NCI-H2107 treated with DMSO at 0.1 percent for 48 hours (cell line): ENCODE measurements around the gene KLF6.

ENCODE experiments used
- DNase-seq: peaks from one replicate; lab custom pipeline; 2025; ENCODE audit not compliant: unreplicated experiment; lab: John Stamatoyannopoulos, UW

Gene KLF6

GRCh38 chr10:3757638-3758490 lies 27.1 kb downstream of the KLF6 start:
- DNase-seq: no peak

- DNase-seq: no peak
Observed at GRCh38 chr10:3757250-3757637, 27.8 kb downstream of the KLF6 start.

GRCh38 chr10:3756360-3756740 lies 28.7 kb downstream of the KLF6 start:
- no peak for DNase-seq

- no peak for DNase-seq
Observed at GRCh38 chr10:3755440-3756359, 29.3 kb downstream of the KLF6 start.

DNA sequence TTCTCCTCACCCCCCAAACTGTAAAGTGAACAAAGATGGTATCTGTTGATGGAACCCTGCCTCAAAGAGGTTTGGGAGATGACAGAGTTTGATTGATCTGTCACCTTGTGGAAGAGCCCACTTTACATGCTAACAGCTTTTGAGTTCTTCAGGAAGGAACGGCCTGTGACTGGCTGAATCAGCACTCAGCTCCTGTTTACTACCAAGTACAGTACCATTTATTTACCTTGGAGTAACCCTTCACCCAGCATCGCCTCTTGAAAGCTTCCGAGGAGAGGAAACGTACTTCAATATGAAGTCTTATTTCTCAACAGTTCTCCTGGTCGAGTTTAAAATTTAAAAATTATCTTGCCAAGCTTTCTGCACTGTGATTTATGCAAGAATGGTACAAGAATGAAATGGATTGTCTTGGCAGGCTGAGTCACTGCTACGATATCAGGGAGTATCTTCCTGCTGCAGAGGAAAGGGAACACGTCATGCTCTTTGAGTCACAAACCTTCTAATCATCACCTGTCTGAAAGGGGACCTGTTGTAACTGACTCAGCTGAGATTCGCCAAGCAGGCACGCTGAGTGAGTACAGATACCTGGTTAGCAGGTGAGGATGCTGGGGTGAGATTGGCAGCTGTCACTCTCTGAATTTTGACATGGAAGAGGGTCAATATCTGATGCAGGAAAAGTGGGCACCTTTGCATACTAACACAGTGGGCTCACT lies 30.1 kb downstream of the KLF6 start:
- DNase-seq: no peak

DNA sequence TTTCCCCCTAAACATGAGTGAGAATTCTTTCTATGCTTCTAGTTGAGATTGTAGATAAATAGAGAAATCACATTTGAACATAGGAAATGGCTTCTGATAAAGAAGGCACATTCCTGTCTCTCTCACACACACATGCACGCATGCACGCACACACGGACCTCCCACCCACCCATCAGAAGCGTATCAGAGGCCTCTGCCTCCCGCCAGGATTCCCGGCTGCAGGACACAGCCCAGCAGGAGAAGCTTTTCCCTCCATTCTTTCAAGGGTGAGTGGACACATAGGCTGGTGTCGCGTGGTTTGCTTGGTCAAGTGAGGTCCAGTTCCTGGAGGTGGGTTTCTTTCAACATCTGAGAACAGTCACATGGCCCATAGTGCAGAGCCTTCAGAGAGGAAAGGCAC lies 34.2 kb downstream of the KLF6 start:
- no peak for DNase-seq

DNA sequence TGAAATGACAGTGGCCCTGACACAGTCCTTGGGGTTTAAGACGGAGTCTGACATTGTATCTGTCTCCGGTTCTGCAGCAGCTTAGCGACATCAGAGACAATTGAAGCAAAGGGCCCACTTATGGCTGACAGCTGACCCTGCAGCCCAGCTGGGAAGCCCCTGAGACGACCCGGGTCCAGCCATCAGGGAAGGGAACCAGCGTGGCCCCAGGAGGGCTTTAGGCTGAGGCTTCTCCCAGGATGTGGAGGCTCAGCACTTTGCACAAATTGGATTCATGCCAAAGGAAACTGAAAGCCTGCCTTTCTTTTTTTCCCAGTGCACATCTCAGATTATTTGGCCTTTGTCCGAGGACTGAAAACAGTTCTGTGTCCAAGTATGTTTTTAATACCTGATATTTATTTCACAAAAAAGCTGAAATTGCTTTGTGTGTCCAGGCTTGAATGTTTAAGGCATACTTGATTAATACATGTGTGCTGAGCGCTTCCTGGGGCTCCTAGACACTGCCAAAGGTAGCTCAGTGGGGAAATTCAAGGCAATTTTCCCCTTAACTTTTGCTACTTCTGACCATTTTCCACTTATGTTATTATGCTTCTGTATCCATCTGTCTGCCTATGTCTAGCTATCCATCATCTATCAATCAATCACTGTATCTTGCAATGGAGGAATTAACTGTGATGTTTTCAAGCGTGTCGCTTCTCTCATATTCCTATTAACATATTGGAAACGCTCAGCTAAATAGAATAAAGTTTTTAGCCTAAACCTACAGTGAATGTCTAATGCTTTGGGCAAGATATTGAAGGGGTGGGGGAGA lies 34.8 kb downstream of the KLF6 start:
- no peak for DNase-seq

DNA sequence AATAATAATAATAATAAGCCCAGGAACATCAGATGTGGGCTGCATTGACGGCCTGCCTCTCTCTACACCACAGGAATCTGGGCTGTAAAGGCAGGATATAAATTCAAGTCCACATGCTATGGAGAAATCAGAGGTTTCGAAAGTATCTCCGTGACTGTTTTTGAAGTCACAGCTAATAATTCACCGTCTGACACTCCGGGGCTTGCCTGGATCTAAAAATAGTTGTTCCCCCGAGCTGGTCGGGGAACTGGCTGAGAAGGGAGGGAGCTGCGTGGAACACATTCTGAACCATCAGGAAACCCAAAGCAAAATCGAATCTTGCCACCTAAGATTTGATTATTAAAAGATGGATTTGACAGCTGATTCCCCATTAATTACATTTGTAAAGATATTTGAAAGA lies 35.4 kb downstream of the KLF6 start:
- no peak for DNase-seq

- no peak for DNase-seq
Observed at GRCh38 chr10:3749011-3749410, 36.0 kb downstream of the KLF6 start.

GRCh38 chr10:3748484-3748883 lies 36.5 kb downstream of the KLF6 start:
- DNase-seq: no peak

- no peak for DNase-seq
Observed at GRCh38 chr10:3747984-3748383, 37.0 kb downstream of the KLF6 start.

- no peak for DNase-seq
Observed at GRCh38 chr10:3747248-3747960, 37.6 kb downstream of the KLF6 start.

- DNase-seq: no peak
Observed at GRCh38 chr10:3746634-3747033, 38.4 kb downstream of the KLF6 start.

DNA sequence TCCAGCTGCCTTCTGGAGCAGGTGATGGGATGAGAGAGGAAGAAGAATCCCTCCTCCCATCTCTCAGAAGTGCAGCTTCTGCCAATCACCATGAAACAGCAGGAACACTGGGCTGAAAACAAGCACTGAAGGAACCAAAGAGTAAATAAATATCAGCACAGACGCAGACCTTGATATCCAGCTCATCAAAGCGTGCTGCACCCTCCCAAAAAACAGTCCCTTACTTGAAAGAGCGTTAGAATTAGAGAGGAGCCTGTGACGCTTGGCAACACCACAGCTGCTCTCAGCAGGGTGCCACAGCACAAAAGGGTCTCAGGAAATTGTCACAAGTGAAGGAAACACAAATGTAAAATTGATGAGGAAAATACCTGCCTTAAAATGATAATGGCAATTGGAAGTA lies 39.5 kb downstream of the KLF6 start:
- no peak for DNase-seq

DNA sequence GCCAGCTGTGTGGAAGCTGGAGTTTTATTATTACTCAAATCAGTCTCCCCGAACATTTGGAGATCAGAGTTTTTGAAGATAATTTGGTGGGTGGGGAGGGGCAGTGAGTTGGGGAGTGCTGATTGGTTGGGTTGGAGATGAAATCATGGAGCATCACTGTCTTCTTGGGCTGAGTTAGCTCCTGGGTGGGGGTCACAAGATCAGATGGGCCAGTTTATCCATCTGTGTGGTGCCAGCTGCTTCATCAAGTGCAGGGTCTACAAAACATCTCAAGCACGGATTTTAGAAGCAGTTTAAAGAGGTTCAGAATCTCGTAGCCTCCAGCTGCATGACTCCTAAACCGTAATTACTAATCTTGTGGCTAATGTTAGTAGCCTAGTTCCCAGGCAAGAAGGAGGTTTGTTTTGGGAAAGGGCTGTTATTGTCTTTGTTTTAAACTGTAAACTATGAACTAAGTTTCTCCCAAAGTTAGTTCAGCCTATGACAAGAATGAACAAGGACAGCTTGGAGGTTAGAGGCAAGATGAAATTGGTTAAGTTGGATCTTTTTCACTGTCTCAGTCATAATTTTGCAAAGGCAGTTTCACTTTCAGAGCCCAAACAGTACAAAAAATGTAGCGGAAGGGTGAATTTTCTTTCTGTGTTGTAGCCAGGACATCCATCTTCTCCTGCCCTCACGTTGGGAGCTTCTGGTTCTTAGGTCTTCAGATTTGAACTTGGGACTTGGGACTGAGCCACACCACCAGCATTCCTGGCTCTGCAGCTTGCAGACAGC lies 43.1 kb downstream of the KLF6 start:
- no peak for DNase-seq

DNA sequence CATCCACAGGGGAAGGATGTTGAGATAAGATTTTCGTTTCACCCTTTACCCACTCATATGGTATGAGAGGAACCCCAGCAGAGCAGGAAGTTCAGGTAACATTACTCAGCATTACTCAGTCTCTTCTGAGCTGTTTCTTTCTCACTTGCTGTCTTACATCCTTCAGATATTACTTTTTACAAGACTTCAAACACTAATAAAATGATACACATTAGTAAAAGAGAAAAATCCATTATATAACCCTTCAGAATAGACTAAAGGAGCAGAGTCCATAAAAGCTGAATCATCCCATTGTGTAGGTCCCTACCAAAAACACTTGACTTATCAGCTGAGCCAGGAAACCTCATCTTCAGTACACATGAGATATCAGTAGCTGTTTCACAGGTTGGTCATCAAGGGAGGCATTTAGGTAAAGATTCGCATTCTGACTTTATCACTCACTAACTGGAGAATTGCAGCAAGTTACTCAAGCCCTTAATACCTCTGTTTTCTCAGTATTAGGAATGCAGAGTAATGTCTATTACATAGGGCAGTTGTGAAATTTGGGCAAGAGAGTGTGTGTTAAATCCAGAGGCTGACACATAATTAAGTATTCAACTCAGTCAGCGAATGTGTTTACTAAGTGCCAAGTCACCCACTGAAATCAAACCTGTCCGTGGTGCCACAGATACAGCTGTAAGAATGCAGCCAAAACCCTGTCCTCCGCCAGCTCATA lies 44.7 kb downstream of the KLF6 start:
- no peak for DNase-seq

- no peak for DNase-seq
Observed at GRCh38 chr10:3738855-3739350, 46.1 kb downstream of the KLF6 start.

- no peak for DNase-seq
Observed at GRCh38 chr10:3737864-3738263, 47.1 kb downstream of the KLF6 start.
